ENCODE measurements around the gene OTOP2.
"Not testable (repeated sequence)": the region's sequence is repeated elsewhere in the genome, so short reads cannot be mapped to it uniquely, and the experiment has no call there.

The OTOP2 gene

DNA sequence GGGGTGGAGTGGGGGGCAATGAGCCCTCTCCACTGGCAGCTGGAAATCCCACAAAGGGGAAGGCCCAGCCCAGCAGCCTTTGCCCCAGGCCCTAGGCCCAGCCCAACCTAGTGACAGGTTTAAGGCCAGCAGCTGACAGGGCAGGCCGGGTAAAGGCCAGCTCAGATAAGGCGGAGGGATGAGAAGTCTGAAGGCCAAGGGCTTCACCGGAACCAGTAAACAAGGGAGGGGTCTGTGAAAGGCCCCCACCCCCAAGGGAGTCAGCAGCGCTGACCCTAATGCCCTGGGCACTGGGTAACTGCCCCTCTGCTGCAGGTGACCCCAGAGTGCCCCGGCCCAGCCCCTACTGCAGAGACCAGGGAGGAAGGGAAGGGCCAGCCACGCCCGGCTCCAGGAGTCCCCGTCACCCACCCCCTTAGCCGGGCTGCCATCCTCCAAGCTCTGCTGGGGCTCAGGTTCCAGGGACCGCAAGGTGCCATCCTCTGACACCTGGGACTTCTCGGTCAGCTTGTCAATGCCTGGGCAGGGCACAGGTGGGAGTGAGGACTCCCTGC, 29.1 kb downstream of the OTOP2 start:
- no peak for DNase-seq

DNA sequence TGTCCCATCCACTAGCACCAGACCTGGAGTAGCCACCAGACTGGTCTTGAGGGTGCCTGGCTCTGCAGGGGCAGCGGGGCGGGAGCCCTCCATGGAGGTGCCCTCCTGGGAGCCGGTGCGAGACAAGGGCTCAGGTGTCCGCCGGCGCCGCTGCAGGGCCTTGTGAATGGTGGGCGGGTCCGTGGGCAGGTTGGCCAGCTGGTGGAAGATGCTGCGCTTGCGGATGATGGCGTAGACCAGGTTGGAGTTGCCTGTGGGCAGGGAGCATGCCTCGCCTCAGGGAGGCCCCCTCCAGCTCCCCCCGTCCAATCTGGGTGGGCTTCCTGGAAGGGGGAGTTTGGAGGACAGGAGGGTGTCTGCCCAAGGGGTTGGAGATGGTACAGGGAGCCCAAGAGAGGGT, 30.0 kb downstream of the OTOP2 start:
- no peak for DNase-seq

DNA sequence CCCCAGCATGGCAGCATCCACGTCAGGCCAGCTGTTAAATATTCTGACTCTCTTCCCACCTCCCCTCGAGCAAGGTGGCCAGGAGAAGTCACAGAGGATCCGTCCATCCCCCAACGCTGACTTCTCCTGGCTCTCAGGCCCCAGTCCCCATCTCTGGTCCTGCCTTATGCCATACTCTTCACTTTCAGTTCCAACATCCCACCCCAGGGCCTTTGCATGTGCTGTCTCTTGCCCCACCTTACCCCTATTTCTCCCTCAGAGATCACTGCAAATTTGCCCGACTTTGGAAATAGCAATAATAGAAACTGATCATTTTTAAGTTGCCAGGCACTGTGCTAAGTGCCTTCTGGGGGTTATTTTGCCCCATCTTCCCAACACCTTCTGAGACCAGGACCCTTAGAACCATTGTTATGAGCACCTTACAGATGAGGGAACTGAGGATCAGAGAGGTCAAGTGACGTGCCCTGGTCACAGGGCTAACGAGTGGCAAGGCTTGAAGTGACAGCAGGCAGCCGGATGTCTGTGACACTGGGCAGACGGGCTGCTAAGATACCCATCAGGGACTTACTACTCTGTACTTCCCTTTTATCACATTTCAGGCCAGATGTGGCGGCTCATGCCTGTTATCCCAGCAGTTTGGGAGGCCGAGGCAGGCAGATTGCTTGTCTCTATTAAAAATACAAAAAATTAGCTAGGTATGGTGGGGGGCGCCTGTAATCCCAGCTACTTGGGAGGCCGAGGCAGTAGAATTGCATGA, 30.8 kb downstream of the OTOP2 start:
- no peak for DNase-seq

DNA sequence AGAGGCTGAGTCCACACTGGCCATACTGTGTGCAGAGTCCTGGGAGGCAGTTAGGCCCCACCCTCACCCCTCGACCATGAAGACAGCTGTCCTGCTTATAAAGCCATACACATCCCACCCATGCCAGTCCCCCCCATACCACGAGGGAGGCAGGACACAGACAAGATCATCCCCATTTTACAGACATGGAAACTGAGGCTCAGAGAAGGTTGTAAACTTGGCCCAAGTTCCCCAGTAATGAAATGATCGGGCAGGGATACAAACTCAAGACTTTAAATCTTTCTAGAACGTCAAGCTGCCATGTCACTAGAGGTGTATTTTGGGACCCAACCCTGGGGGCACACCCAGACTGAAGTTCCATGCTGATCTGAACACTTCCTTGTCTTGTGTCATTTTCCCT, 32.0 kb downstream of the OTOP2 start:
- no peak for DNase-seq

DNA sequence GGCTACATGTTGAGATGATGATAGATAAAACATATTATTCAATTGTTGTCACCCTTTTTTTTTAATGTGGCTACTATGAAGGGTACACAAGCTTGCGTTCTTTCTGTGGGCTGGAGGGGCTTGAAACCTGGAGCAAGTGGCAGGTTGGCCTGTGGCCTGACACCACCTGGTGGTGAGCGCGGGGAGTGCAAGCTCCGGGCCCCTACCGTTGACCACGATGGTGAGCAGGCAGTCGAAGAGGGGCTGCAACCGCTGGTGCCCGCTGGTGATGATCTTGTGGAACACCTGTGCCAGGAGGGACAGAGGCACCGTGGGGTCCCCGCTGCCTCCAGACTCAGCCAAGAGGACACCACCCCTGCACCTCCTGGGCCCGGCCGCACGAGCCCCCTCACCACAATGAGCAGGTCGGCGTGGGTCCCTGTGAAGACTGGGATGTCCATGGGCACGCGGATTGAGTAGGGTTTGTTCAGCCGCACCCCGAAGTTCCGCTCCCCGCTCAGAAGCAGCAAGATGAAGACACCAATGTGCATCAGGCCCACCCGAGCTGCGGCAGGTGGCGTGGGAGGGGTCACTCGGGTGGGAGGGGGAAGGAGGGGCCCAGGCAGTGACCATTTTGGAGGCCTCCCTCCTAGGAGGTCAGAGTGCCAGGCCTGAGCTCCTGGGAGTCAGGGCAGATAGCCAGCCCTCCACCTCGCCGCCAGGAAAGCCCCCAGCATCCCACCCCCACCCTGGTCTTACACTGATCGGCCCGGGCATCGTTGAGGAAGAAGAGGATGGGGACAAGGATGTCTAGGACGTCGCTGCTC, 34.1 kb downstream of the OTOP2 start:
- no peak for DNase-seq

DNA sequence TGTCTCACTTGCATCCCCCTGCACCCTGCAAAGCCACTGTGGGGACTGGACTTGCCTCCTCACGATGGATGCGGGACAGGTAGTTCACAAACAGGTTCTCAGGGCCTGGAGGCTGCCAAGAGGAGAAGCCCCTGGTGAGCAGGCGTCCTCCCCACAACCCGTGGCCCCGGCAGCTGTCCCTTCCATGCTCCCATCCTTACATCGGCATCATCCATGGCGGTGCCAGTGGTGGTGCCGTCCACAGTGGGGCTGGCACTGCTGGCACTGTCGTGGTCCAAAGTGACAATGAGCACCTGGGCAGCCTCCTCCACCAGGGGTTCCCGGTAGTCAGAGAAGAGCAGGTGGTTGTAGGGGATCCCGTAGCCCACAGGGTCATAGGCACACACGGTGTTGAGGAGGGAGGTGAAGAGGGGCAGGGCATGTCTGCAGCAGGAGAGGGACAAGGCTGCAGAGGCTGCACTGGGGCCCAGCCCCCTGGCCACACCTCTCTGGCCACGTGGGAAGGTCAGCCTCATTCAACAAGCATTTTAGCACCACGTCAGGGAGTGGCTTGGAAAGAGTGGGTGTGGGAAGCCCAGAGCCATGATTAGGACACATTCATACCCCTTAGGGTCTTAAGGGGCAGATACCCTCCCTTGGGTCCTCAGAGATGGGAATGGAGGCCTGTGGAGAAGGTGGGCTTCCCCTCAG, 35.9 kb downstream of the OTOP2 start:
- DNase-seq: no peak

DNA sequence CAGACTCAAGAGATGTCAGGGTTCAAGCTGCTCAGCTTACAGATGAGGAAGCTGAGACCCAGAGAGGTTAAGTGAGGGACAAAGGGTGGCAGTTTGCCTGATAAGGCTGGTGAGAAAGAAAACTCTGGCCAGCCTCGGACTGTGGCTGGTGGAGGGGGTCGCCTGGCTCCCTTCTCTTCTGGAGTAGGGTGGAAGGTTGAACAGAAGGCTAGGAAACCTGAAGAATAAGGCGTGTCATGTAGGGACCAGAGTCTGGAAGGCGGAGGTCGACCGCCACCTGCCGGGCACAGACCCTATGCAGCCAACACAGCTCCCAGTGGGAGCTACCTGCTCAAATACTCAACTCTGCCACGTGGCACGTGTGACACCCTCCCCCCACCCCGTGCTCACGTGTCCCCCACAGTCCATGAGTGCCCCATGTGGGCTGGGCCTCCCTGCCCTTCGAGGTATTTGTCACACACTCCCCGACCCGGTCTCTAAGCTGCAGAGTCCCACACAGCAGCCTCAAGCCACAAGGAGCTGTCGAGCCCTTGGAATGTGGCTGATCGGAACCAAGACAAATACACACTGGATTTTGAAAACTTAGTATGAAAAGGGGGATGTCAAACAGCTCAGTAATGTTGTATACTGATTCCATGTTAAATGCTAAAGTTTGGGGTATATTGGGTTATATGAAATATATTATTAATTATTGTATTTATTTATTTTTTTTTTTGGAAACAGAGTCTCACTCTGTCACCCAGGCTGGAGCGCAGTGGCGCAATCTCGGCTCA, 36.7 kb downstream of the OTOP2 start:
- no peak for DNase-seq

DNA sequence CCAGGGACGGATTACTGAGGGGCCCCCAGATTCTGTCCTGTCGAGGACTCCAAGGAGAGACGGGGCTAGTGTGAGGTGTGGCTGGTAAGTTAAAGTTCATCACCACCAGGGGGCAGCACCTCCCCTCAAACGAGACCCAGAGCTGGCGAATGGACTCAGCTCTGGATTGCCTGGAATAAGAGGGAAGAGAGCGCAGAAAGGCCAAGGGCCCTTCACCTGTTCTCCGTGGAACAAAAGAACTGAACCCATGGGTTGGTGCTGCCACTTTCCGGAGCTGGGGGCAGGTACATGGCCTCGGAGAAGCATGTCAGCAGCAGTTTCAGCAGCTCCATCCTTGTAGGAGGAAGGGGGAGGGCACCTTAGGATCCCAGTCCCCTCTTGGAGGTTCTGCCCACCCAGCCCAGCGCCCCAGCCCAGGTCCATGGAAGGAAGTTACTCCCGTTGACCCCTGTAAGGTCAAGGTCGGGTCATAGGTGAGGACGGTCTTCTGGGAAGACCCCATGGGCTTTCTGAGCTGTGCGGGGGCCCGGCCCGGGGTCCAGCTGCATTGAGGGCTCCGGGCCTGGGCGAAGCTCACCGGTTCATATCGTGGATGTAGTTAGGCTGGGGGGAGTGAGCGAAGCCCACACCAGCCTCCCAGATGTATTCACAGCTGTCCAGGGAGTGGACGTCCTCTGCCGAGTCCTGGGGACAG, 37.7 kb downstream of the OTOP2 start:
- DNase-seq: peak; percentile 57

DNA sequence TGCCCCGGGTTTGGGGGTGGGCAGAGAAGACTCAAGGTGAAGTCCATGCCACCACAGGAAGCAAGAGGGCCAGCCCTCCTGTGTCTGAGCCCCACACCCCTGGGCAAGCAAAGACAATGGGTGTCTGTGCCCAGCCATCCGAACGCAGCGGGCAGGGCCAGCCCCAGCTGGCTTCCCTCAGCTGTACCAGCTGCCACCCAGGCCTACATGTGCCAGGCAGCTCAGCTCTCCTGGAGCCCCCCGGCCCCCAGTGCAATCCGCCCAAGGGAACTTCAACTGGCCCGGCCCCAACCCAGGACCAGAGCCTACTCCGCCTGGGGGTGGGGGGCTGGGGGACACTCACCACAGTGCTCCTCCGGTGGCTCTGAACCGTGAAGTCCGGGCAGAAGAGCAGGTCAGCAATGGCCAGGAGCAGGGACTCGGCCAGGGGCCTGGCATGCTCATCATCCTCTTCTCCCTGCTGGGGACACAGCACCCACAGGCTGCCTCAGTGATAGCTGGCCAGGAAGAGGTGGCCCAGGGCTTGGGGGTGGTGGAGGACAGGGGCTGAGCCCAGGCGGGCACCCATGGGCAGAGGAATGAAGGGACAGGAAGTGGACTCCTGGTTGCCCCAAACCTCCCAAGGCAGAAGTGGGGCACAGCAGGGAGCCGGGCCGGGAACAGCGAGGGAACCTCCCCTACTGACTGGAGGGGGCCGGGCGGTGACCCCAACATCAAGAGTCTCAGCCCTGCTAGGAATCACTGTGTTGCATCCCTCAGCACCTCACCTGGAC, 38.7 kb downstream of the OTOP2 start:
- DNase-seq: no peak

DNA sequence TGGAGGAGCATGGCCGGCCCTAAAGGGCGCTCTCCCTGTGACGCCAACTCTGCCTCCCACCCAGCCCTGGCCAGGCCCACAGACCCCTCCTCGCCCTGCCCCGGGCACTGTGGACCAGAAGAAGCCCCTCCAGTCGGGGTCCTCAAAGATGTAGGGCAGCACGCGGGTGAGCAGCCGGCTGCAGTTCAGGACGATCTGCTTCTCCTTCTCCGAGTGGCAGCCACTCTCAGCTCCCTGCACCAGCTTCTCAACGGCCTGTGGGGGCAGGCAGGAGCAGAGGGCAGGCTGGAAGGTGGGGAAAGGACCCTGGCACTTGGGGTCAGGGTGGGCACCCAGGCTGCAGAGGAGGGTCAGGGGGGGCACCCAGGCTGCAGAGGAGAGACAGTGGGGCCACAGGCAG, 39.6 kb downstream of the OTOP2 start:
- no peak for DNase-seq

DNA sequence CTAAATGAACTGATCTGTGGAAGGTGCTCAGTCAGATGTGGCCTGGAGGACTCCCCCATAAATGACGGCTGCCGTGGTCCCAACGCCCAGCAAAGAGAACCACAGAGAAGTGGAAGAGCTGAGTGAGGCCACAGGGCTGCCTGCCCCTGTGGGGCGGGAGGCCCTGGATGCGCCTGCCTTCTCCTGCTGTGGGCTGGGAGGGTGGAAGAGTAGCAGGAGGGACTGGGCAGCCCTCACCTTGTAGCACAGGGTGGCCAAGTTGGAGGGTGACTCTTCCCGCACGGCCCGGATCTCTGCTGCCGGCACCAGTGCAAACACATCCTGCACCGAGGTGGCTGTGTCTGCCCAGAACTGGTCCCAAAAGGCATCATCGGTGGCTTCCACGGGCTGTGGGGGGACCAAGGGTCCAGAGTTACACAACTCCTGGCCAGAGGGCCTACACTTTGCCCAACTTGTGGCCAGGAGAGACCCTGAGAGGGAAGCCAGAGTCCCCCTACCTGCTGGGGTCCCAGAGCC, 40.2 kb downstream of the OTOP2 start:
- DNase-seq: no peak

DNA sequence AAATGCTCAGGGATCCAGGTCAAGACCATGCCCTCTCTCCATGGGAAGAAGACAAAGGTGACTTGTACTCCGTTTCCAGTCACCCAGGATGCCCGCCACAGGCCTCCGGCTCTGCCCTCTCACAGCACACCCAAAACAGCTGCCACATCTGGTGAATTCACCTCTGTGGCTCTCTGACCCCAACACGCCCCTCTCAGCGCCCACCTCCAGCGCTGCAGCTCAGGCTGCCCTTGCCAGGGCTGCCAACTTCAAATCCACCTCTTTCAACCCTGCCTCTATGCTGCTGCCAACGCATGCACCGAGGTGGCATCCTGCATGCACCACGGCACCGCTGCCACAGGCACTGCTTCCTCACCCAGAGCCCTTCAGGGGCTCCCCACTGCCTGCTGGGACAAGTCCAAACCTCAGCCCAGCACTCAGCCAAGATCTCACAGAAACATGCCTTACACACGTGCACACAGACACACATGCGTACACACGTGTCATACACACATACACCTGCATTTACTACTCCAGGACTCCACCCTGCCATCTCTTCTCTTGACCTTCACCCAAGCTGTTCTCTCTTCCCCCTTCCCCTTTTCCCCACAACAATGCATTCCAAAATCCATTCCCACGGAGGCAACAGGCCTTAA, 41.0 kb downstream of the OTOP2 start:
- DNase-seq: no peak

DNA sequence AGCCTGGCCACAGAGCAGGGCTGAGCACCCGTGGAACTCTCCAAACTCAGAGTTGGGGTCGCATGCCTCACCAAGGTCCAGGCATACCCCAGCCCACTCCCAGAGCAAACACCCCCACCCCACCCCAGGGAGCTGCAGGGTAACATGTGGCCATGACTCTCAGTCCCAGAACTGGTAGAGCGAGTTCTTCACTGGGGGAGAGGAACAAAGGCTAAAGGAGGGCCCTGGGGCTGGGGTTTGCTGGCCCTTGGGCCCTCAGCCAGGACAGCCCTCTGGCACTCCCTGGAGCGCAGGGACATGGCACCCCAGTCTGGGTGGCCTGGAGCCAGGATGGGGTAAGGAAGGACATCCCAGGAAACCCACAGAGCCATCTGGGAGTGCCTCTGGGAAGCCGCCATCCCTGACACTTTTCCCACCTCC, 44.3 kb downstream of the OTOP2 start:
- no peak for DNase-seq

DNA sequence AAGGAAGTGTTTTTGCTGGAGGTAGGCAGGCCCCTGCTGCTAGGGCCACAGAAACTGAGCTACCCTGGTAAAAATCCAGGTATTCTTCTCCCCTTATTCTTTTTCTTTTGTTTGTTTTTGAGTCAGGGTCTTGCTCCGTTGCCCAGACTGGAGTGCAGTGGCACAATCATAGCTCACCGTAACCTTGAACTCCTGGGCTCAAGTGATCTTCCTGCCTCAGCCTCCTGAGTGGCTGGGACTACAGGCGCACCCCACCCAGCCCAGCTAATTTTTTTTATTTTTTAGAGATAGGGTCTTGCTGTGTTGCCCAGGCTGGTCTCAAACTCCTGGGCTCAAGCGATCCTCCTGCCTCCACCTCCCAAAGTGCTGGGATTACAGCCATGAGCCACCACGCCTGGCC, 45.4 kb downstream of the OTOP2 start:
- DNase-seq: not testable (repeated sequence)

DNA sequence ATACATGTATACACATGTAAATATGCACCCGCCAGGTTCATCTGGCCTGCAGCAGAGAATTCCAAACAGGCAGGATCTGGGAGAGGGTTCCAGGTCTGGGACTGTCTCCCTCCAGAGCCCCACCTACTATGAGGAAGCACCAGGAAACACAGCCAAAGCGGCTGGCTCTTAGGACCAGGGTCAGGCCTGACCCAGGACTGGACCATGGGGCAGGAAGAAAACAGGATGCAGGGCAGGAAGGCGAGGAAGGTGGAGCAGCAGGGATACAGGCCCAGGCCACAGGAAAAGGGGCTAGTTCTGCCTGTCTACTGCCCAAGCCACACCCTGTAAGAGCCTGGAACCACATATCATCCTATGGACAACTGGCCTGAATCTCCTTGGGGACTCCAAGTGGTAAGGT, 46.3 kb downstream of the OTOP2 start:
- DNase-seq: no peak

DNA sequence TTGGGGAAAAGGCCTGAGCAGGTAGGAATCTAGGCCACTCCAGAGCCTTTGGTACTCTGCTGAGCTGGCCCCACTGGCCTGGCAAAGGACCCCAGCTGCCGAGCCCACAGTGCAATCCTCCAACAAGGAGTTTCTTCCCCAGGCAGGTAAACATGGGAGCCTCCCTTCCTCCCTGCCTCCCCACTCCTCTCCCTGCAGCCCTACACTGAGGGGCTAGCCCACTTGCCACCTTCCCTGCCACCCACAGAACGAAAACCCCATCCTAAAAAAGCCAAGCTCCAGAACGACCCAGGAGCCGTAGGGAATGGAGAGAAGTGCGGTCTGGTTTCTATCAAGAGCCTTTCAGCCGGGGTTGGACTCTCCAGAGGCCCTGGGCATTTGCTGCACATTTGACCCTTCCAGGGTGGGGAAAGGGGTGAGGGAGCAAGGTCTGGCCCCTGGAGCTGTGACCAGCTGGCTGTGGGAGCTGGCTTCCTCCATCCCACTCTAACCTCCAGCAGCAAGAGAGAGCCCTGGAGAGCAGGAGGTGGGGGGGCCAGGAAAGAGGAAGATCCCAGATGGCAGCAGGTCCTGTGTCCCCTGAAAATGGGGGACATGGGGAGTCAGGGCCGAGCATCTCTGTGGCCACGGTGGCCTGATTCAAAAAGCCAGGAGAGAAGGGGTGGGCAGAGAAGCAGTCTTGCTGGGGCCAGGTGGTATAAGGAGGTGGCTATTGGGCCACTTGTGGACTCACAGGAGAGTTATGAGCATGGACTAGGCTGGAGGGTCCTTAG, 47.2 kb downstream of the OTOP2 start:
- DNase-seq: no peak

DNA sequence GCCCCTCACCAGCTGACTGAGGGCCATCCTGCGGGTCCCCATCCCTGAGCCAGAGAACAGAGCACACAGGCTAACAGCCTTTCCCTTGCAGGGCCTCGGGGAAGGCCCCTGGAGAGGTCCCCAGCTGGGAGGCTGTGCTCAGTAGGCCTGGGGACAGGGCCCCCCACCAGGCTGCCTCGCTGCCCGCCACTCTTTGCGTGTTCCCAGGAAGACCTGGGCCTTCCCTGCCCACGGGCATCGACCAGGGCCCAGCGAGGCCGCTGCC, 47.7 kb downstream of the OTOP2 start:
- no peak for DNase-seq

DNA sequence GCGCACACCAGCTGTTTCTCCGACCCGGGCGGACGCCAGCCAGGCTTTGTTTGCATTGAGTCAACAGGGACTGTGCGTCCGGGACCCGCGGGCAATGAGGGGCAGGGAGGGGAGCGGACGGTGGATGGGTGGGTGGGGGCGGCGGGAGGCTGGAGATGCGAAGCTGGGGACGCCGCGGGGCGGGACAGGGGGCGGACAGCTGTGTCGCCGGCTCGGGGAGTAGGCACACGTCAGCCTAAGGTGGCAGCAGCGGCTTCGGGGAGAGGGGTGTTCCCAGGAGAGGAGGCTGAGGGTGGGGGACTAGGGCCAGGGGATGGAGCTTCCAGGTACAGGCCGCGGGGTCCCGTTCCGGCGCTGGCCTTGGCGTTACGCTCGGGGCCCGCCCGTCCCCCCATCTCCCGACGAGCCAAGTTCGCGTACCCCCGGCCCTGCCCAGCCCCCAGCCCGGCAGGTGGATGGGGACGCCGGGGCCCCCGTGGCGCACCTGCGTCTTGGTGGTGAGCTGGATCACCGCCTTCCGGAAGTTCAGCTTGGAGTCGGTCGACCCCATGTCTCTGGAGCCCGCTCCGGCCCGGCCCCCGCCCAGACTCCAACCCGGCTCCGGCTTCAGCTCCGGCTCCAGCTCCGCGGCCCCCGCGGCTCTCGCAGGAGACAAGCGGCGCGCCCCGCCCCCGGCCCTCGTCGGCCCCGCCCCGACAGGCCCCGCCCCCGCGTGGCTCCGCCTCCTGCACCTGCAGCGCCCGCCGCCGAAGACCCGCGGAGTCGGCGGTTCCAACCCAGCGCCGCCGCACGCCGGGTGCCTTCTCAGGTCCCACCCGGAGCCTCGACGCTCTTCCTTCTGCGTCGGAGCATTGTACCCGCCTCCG, 48.3 kb downstream of the OTOP2 start, which contains the start of gene HID1:
Gene HID1, minus strand, starts transcription at position 653 of the 866 bp plus-strand sequence. Its CDS starts 103 bp downstream, at position 550.
- DNase-seq: peak; percentile 27

DNA sequence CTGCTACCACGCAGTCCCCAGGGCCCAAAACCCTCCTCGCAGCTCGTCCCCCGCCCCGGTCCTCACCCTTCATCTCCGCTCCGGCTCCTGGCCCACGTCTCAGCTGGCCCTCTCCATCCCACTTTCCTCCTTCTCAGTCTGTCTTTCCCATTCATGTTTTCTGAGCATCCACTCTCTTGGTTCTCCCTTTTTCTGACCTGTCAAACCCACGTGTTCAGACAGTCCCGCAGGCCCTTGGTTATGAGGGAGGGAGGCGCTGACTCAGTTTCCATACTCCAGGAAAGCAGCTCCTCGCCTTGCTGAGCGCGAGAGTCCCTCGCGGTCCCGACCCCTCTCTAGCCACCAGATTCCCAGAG, 48.9 kb downstream of the OTOP2 start:
- DNase-seq: no peak
